H1 (cell line): Measurements from ENCODE around the gene MBNL3. TPM values are rescaled to one million over a fixed set of nuclear protein-coding genes. Genes with fewer than 3 reads are reported as not detected.

Experiments used
- CTCF ChIA-PET: fragments of 300-600 bp; sonication (Branson Sonifier 250); formaldehyde crosslinking; loops from one replicate; lab custom pipeline; 2021; ENCODE audit not compliant: partially characterized antibody; lab: Charles Lee
- POLR2A ChIA-PET: fragments of 300-600 bp; sonication (Branson Sonifier 250); formaldehyde crosslinking; loops from one replicate; lab custom pipeline; 2021; ENCODE audit warnings: inconsistent platforms; ENCODE audit not compliant: partially characterized antibody; lab: Charles Lee
- DNase-seq, 2 experiments: peaks; one replicate each; pipeline versions ENCODE4 v3.0.0 to v3.0.0-alpha.2; 2010 to 2022; ENCODE audit warnings: low spot score in 2 of 2, low read depth in 1 of 2, mixed read lengths in 1 of 2
- FAIRE-seq: peaks from 2 replicates; lab custom pipeline; 2011; peaks lifted over from hg19 to GRCh38; lab: Jason Lieb, UNC
- H2AFZ ChIP-seq: 2 replicates; pipeline ENCODE4 v1.8.1; 2012; ENCODE audit warnings: low read length, inconsistent platforms
- H2AK5ac ChIP-seq: 2 replicates; pipeline ENCODE4 v1.6.1; 2013; ENCODE audit warnings: low read depth, low read length
- H2BK120ac ChIP-seq: replicated peaks from 2 replicates; pipeline ENCODE3; 2013; ENCODE audit warnings: low read depth, low read length, inconsistent platforms
- H2BK12ac ChIP-seq: 2 replicates; pipeline ENCODE4 v1.6.1; 2013; ENCODE audit warnings: low read depth, low read length
- H2BK15ac ChIP-seq: 2 replicates; pipeline ENCODE4 v1.6.1; 2013; ENCODE audit warnings: low read length
- H2BK20ac ChIP-seq: 2 replicates; pipeline ENCODE4 v1.6.1; 2013; ENCODE audit warnings: low read length
- H2BK5ac ChIP-seq: 2 replicates; pipeline ENCODE4 v1.6.1; 2013; ENCODE audit warnings: low read depth, low read length
- H3K14ac ChIP-seq: 2 replicates; pipeline ENCODE4 v1.6.1; 2013; ENCODE audit warnings: inconsistent platforms; ENCODE audit not compliant: insufficient read length
- H3K18ac ChIP-seq: 2 replicates; pipeline ENCODE4 v1.6.1; 2013; ENCODE audit warnings: low read length; ENCODE audit errors: extremely low read depth
- H3K23ac ChIP-seq: 2 replicates; pipeline ENCODE4 v1.6.1; 2013; ENCODE audit warnings: inconsistent platforms; ENCODE audit not compliant: insufficient read length
- H3K23me2 ChIP-seq: 2 replicates; pipeline ENCODE4 v1.6.1; 2013; ENCODE audit warnings: low read depth, low read length
- H3K27ac ChIP-seq: 2 replicates; pipeline ENCODE4 v1.6.1; 2011; ENCODE audit warnings: low read depth, low read length, inconsistent platforms
- H3K27me3 ChIP-seq, 4 experiments: replicated peaks in 1 of 4; 1 replicate in 1 of 4; 2 replicates in 3 of 4; pipeline versions ENCODE4 v1.6.1 to v1.8.1; 2011 to 2013; ENCODE audit warnings: low read length in 3 of 4, mild to moderate bottlenecking in 3 of 4, inconsistent platforms in 2 of 4, mixed read lengths in 2 of 4, moderate library complexity in 1 of 4; ENCODE audit not compliant: control insufficient read depth in 3 of 4, insufficient read depth in 3 of 4; ENCODE audit errors: extremely low read depth in 1 of 4
- H3K36me3 ChIP-seq, 4 experiments: 2 replicates each; pipeline versions ENCODE4 v1.6.1 to v1.8.1; 2011 to 2013; ENCODE audit warnings: mild to moderate bottlenecking in 4 of 4, low read length in 3 of 4, moderate library complexity in 2 of 4, control low read depth in 1 of 4, inconsistent platforms in 1 of 4; ENCODE audit not compliant: insufficient read depth in 4 of 4, control insufficient read depth in 2 of 4
- H3K4ac ChIP-seq: replicated peaks from 2 replicates; pipeline ENCODE3; 2013; ENCODE audit warnings: low read length, low read depth, mixed read lengths, inconsistent platforms; ENCODE audit not compliant: insufficient read length
- H3K4me1 ChIP-seq, 4 experiments: replicated peaks in 1 of 4; 1 replicate in 1 of 4; 2 replicates in 3 of 4; pipeline versions ENCODE4 v1.6.1 to v1.8.1; 2011 to 2013; ENCODE audit warnings: low read length in 3 of 4, inconsistent platforms in 2 of 4, mixed read lengths in 1 of 4; ENCODE audit not compliant: insufficient read depth in 4 of 4, control insufficient read depth in 3 of 4
- H3K4me2 ChIP-seq, 2 experiments: 2 replicates each; pipeline versions ENCODE4 v1.6.1 to v1.8.1; 2011 to 2013; ENCODE audit warnings: low read depth in 2 of 2, low read length in 2 of 2, control low read depth in 1 of 2, inconsistent platforms in 1 of 2, mild to moderate bottlenecking in 1 of 2; ENCODE audit not compliant: insufficient read depth in 1 of 2
- H3K4me3 ChIP-seq, 4 experiments: fragments of 200-600, 300-600 bp in 1 of 4; sonication (generic), shearing (Covaris generic), sonication (Bioruptor Twin) in 1 of 4; 2 replicates each; pipeline versions ENCODE4 v1.5.1 to v1.8.1; 2011 to 2016; ENCODE audit warnings: low read length in 4 of 4, low read depth in 3 of 4, control low read depth in 2 of 4, inconsistent platforms in 2 of 4, mild to moderate bottlenecking in 2 of 4, mixed read lengths in 1 of 4, moderate library complexity in 1 of 4; ENCODE audit not compliant: insufficient read depth in 2 of 4; ENCODE audit errors: extremely low read depth in 1 of 4
- H3K56ac ChIP-seq: replicated peaks from 2 replicates; pipeline ENCODE3; 2013; ENCODE audit warnings: low read depth, mild to moderate bottlenecking, mixed read lengths, low read length, inconsistent platforms; ENCODE audit not compliant: insufficient read length
- H3K79me1 ChIP-seq: 2 replicates; pipeline ENCODE4 v1.6.1; 2013; ENCODE audit warnings: low read depth, low read length, control low read depth
- H3K79me2 ChIP-seq, 2 experiments: 2 replicates each; pipeline versions ENCODE4 v1.6.1 to v1.8.1; 2012 to 2013; ENCODE audit warnings: low read length in 2 of 2, mild to moderate bottlenecking in 2 of 2, inconsistent platforms in 1 of 2; ENCODE audit not compliant: insufficient read depth in 2 of 2, control insufficient read depth in 1 of 2
- H3K9ac ChIP-seq, 4 experiments: replicated peaks in 1 of 4; 1 replicate in 1 of 4; 2 replicates in 3 of 4; pipeline versions ENCODE4 v1.6.1 to v1.8.1; 2011 to 2013; ENCODE audit warnings: low read depth in 3 of 4, low read length in 3 of 4, control low read depth in 2 of 4, mild to moderate bottlenecking in 2 of 4, moderate library complexity in 2 of 4, inconsistent platforms in 1 of 4; ENCODE audit errors: extremely low read depth in 1 of 4
- H3K9me3 ChIP-seq, 2 experiments: 2 replicates each; pipeline versions ENCODE4 v1.6.1 to v1.8.1; 2012 to 2013; ENCODE audit warnings: mild to moderate bottlenecking in 2 of 2, moderate library complexity in 2 of 2, control low read depth in 1 of 2, inconsistent platforms in 1 of 2, low read depth in 1 of 2, low read length in 1 of 2, mixed read lengths in 1 of 2; ENCODE audit not compliant: insufficient read depth in 2 of 2
- H4K20me1 ChIP-seq, 2 experiments: replicated peaks in 1 of 2; 2 replicates each; pipeline versions ENCODE3 to v1.8.1; 2011 to 2013; ENCODE audit warnings: inconsistent platforms in 2 of 2, low read length in 2 of 2, mild to moderate bottlenecking in 1 of 2; ENCODE audit not compliant: insufficient read depth in 2 of 2, control insufficient read depth in 1 of 2
- H4K5ac ChIP-seq: 2 replicates; pipeline ENCODE4 v1.6.1; 2013; ENCODE audit warnings: low read length, low read depth, mixed read lengths, inconsistent platforms; ENCODE audit not compliant: insufficient read length
- H4K8ac ChIP-seq: 2 replicates; pipeline ENCODE4 v1.8.0; 2013; ENCODE audit warnings: mild to moderate bottlenecking, moderate library complexity, low read length, inconsistent platforms; ENCODE audit not compliant: insufficient read depth; ENCODE audit errors: extremely low read depth
- H4K91ac ChIP-seq: replicated peaks from 2 replicates; pipeline ENCODE3; 2013; ENCODE audit warnings: low read length, mixed read lengths, inconsistent platforms; ENCODE audit not compliant: insufficient read length
- CBX8 ChIP-seq: fragments of 300-800, 300-1000 bp; sonication (generic); IDR thresholded peaks from 2 replicates; pipeline ENCODE4 v1.7.1; 2016; ENCODE audit warnings: low read depth, low read length, borderline replicate concordance
- CHD1 ChIP-seq: IDR thresholded peaks from 2 replicates; pipeline ENCODE4 v1.6.1; 2012; ENCODE audit warnings: low read depth, low read length, improper control_type of control experiment
- JUND ChIP-seq: IDR thresholded peaks from 2 replicates; pipeline ENCODE4 v1.6.1; 2011; ENCODE audit warnings: mild to moderate bottlenecking, improper control_type of control experiment, low read length
- MAFK ChIP-seq: IDR thresholded peaks from 2 replicates; pipeline ENCODE4 v1.6.1; 2012; ENCODE audit warnings: low read depth, mild to moderate bottlenecking, improper control_type of control experiment, low read length
- SP1 ChIP-seq: IDR thresholded peaks from 2 replicates; pipeline ENCODE4 v1.6.1; 2011; ENCODE audit warnings: low read depth, low read length
- WGBS, 2 experiments: shearing (Covaris generic) in 1 of 2; methylation state at CpG; one replicate each; pipeline versions ENCODE4 v1.1.6 to v1.1.7; 2013 to 2015; ENCODE audit warnings: low lambda C conversion rate in 2 of 2, mixed read lengths in 2 of 2, inconsistent platforms in 1 of 2, low coverage in 1 of 2, missing lambda C conversion rate in 1 of 2; ENCODE audit not compliant: insufficient replicate concordance in 2 of 2, insufficient coverage in 1 of 2, insufficient read length in 1 of 2; ENCODE audit errors: extremely low coverage in 1 of 2, missing lambda C conversion rate in 1 of 2; 5-methylcytosine and 5-hydroxymethylcytosine counted together
- polyA plus RNA-seq, 7 experiments: library from polyadenylated mRNA; depleted of rRNA in 3 of 7; stranded (reverse) in 5 of 7; unstranded in 2 of 7; fragments of >200 nt in 5 of 7; fragments of 200-250 nt in 2 of 7; gene quantifications; 1 replicate in 5 of 7; 2 replicates in 1 of 7; 4 replicates in 1 of 7; pipeline versions ENCODE4 v1.2.1 to v1.2.3, GENCODE V29; 2011 to 2013; ENCODE audit warnings: missing spikeins in 2 of 7, mixed read lengths in 2 of 7
- total RNA-seq: library from RNA; stranded (reverse); fragmentation: NEBNext Ultra II Directional; extraction: Animal tissue kit (Norgen Biotek cat#: 25700); gene quantifications from 2 replicates; pipeline ENCODE4 v1.2.1, GENCODE V29; 2021

The MBNL3 gene
- total and polyA plus RNA-seq, 2 of the 8 experiments (the other 6 are each of a cell fraction or from before 2014, with no cell fraction given), result 3.5 to 4.3 TPM

GRCh38 chrX:132433551-132433950, 55.3 kb downstream of the MBNL3 start:
- H3K18ac ChIP-seq, result no peak overlapping the region
- no peak overlapping the region for H3K56ac ChIP-seq
- H3K36me3 ChIP-seq, result no peaks in the 10 kb centered on the region
- no peak overlapping the region for H3K9ac ChIP-seq
- H3K27me3 ChIP-seq, result no peaks in the 10 kb centered on the region
- 83% methylated on average over 4 of the region's 6 CpGs; no CpG with 5 or more reads in 1 of the 2 experiments for WGBS, 2 experiments
- H3K79me1 ChIP-seq, result no peaks in the 10 kb centered on the region
- H2BK12ac ChIP-seq, result no peak overlapping the region
- FAIRE-seq (no peak), DNase-seq (no peak)
- no peak overlapping the region for H4K8ac ChIP-seq
- no peak overlapping the region for H3K23ac ChIP-seq
- no peak overlapping the region for H3K4ac ChIP-seq
- H4K91ac ChIP-seq, result no peak overlapping the region
- H3K4me1 ChIP-seq, result no peaks in the 10 kb centered on the region
- H3K14ac ChIP-seq, result no peak overlapping the region
- no peak overlapping the region for H2BK5ac ChIP-seq
- POLR2A ChIA-PET, result interaction anchor here (1.8 kb wide), 1 partner anchor 21 kb away, joined by 5 read pairs; no protein-coding TSS in a partner anchor
- H2BK15ac ChIP-seq, result no peak overlapping the region
- no peak overlapping the region for H3K27ac ChIP-seq
- H3K23me2 ChIP-seq, result no peaks in the 10 kb centered on the region
- no peak for TF ChIP-seq SP1
- no peak for TF ChIP-seq JUND
- no peak for TF ChIP-seq MAFK
- TF ChIP-seq CBX8, result no peak
- TF ChIP-seq CHD1, result no peak
- CTCF ChIA-PET, result no interaction called here
- H2BK120ac ChIP-seq, result no peak overlapping the region
- H3K4me3 ChIP-seq, result no peak overlapping the region
- no peaks in the 10 kb centered on the region for H3K79me2 ChIP-seq
- no peak overlapping the region for H2AFZ ChIP-seq
- no peaks in the 10 kb centered on the region for H4K20me1 ChIP-seq
- H3K9me3 ChIP-seq, result no peaks in the 10 kb centered on the region
- H2BK20ac ChIP-seq, result no peak overlapping the region
- no peak overlapping the region for H3K4me2 ChIP-seq
- H2AK5ac ChIP-seq, result no peak overlapping the region
- H4K5ac ChIP-seq, result no peak overlapping the region
